PFSK-1 (cell line): ENCODE data around the gene TMCO1.
A peak's percentile ranks its signal among the peaks of the same experiment; 100 is the strongest.

ENCODE experiments used
- FOXP2 ChIP-seq: optimal IDR thresholded peaks from 2 replicates; pipeline ENCODE3; 2011; ENCODE audit warnings: borderline replicate concordance, control low read depth, inconsistent platforms; ENCODE audit not compliant: insufficient read depth; ENCODE audit errors: extremely low read length, extremely low read depth
- POLR2AphosphoS5 ChIP-seq: IDR thresholded peaks from 2 replicates; pipeline ENCODE4 v1.6.1; 2012; ENCODE audit warnings: low read depth, mild to moderate bottlenecking, control low read depth, low read length, moderate library complexity
- SIN3A ChIP-seq: IDR thresholded peaks from 2 replicates; pipeline ENCODE4 v1.6.1; 2012; ENCODE audit warnings: mild to moderate bottlenecking, low read length, moderate library complexity, borderline replicate concordance; ENCODE audit not compliant: insufficient read depth
- TAF1 ChIP-seq: IDR thresholded peaks from 2 replicates; pipeline ENCODE4 v1.6.1; 2012; ENCODE audit warnings: low read length, control low read depth, borderline replicate concordance; ENCODE audit not compliant: insufficient read depth
- TF ChIP-seq, protein P1 (sequence below), 2 experiments: IDR thresholded peaks; 2 replicates each; pipeline versions ENCODE4 v1.6.1 to v1.8.0; 2011 to 2012; ENCODE audit warnings: low read depth in 2 of 2, low read length in 2 of 2, control low read depth in 1 of 2, inconsistent platforms in 1 of 2, mild to moderate bottlenecking in 1 of 2, moderate library complexity in 1 of 2; ENCODE audit not compliant: insufficient read depth in 1 of 2

DNA sequence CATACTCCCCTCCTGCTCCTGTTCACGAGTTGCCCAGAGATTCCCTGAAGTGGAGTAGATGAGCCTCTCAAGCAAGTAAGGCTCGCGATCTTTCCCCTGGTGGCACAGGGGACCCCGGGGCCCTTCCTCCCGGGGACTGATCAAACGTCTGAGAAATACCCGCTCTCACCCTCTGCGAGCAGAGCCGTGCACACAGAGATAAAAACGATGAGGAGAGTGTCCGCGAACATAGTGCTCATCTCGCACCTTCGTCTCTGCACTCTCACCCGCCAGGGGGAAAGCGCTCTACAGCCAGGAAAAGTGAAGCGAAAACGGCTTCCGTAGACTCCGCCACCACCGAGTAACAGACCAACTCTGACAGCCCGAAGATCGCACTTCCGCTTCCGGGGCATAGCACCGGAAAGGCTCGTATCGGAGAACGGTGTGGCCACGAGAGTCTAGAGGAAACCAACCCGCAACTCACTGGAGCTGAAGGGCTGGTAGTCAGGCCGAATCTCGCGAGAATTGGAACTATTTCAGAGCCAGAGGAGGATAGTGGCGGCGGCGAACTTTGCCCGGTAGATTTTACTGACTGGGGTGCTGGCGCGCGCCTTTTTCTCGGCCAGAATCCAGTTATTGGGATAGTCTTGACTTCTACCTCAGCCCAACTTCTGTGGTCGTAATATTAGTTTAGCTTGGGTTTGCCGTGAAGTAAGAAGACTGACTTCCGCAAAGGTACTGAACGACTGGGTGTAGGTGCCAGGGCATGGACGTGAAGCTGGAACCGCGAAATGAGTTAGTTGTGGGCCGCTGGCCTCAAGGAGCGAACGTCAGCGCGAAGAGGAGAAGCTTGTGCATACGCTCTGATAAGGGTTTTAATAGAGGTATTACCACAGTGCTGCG is at the start of gene TMCO1:
- peak; percentile 98 for TF ChIP-seq POLR2AphosphoS5
- TF ChIP-seq SIN3A: peak; percentile 86; the same call in 1 of the 2 replicates
- TF ChIP-seq, protein P1, sequence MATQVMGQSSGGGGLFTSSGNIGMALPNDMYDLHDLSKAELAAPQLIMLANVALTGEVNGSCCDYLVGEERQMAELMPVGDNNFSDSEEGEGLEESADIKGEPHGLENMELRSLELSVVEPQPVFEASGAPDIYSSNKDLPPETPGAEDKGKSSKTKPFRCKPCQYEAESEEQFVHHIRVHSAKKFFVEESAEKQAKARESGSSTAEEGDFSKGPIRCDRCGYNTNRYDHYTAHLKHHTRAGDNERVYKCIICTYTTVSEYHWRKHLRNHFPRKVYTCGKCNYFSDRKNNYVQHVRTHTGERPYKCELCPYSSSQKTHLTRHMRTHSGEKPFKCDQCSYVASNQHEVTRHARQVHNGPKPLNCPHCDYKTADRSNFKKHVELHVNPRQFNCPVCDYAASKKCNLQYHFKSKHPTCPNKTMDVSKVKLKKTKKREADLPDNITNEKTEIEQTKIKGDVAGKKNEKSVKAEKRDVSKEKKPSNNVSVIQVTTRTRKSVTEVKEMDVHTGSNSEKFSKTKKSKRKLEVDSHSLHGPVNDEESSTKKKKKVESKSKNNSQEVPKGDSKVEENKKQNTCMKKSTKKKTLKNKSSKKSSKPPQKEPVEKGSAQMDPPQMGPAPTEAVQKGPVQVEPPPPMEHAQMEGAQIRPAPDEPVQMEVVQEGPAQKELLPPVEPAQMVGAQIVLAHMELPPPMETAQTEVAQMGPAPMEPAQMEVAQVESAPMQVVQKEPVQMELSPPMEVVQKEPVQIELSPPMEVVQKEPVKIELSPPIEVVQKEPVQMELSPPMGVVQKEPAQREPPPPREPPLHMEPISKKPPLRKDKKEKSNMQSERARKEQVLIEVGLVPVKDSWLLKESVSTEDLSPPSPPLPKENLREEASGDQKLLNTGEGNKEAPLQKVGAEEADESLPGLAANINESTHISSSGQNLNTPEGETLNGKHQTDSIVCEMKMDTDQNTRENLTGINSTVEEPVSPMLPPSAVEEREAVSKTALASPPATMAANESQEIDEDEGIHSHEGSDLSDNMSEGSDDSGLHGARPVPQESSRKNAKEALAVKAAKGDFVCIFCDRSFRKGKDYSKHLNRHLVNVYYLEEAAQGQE (IDR thresholded peaks at IDR 0.05; ENCODE audit: insufficient read depth in 1 of 2, low read depth in 2 of 2, low read length in 2 of 2): 0 out of 4 replicates have a peak, but pooled peaks of 1 of the 2 experiments have one; percentile 4
- TF ChIP-seq TAF1: peak; percentile 87
- peak; percentile 10 for TF ChIP-seq FOXP2
